ENCODE measurements around the gene FBN2. TPM values are rescaled to one million over a fixed set of nuclear protein-coding genes. Genes with fewer than 3 reads are reported as not detected.

Gene FBN2
- total RNA-seq, 1 experiment from 2014 or later = 0.22 TPM

DNA sequence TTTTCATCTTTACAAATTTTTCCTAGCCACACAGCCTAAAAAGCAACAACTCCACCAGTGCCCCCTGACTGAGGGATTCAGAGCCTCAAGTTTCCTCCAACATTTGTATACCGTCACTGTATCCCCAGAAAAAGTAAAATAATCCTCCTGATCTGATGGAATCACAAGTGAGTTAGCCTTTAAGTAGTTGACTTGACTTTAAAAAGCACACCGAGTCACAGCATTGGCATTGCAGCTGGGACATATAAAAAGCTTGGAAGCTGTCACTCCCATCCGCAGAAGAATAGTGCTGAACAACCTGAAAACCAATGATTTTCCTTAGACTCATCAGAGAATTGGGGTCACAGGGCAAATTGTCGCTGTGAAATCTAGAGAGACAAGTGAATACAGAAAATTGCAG lies 41.6 kb upstream of the FBN2 start:
- Histone ChIP-seq H3K27ac (peak overlapping the region; percentile 54), H3K27me3 (ENCODE audit: insufficient read depth, low read depth) (no peaks in the 10 kb centered on the region), H2AFZ (no peak overlapping the region; the same call in 1 of the 2 replicates), H3K9me2 (ENCODE audit: insufficient read depth) (no peaks in the 10 kb centered on the region), H3K4me1 (replicated peaks; ENCODE audit: insufficient read depth) (peaks cover 25% of the 10 kb centered on the region), H3K4me2 (peak overlapping the region; percentile 38), H4K20me1 (ENCODE audit: insufficient read depth) (no peaks in the 10 kb centered on the region), H3K9me3 (ENCODE audit: insufficient read depth, low read depth) (peaks cover 11% of the 10 kb centered on the region), H3F3A (ENCODE audit: insufficient read depth, low read depth) (peaks cover 7% of the 10 kb centered on the region; the same call in 1 of the 2 replicates), H3K36me3 (ENCODE audit: low read depth) (no peaks in the 10 kb centered on the region), H3K4me3 (no peak overlapping the region), H3K79me2 (ENCODE audit: low read depth) (no peaks in the 10 kb centered on the region)
- no TSS peak for BruUV-seq (replicated peaks)
- intact Hi-C loops (cut with micrococcal nuclease; ENCODE audit: unreplicated experiment) = loop anchor here (1.0 kb wide), 1 partner anchor 45 kb away; no protein-coding TSS in a partner anchor
- ChIA-PET CTCF (no interaction called here), POLR2A (ENCODE audit: unreplicated experiment) (no interaction called here)
- DNase-seq = no peak
- TF ChIP-seq, protein P1, sequence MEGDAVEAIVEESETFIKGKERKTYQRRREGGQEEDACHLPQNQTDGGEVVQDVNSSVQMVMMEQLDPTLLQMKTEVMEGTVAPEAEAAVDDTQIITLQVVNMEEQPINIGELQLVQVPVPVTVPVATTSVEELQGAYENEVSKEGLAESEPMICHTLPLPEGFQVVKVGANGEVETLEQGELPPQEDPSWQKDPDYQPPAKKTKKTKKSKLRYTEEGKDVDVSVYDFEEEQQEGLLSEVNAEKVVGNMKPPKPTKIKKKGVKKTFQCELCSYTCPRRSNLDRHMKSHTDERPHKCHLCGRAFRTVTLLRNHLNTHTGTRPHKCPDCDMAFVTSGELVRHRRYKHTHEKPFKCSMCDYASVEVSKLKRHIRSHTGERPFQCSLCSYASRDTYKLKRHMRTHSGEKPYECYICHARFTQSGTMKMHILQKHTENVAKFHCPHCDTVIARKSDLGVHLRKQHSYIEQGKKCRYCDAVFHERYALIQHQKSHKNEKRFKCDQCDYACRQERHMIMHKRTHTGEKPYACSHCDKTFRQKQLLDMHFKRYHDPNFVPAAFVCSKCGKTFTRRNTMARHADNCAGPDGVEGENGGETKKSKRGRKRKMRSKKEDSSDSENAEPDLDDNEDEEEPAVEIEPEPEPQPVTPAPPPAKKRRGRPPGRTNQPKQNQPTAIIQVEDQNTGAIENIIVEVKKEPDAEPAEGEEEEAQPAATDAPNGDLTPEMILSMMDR (conservative IDR thresholded peaks at IDR 0.05) = no peak
- no peak for TF ChIP-seq EZH2 (IDR thresholded peaks at IDR 0.05; ENCODE audit: low read depth)

DNA sequence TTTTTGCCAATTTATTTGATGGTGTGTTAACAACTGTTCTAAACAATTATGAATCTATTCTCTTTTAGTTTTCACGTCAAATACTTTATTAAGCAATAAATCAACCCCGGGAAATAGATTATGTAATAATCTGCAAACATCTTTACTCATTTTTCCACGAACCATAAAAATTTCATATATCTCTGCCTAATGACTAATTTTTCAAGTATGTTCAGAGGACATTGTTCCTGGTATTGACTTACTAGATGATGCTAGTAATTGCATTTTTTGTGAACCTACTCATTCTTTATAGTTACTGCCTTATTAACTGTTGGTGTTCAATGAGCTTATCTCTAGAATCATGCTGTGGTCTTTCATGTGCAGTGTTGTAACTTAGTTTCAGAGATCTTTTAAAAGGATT lies 41.0 kb upstream of the FBN2 start:
- Histone ChIP-seq H3K36me3 (ENCODE audit: low read depth) (no peaks in the 10 kb centered on the region), H3K27ac (peak overlapping the region; percentile 46), H3F3A (ENCODE audit: insufficient read depth, low read depth) (peaks cover 7% of the 10 kb centered on the region; the same call in 1 of the 2 replicates), H3K4me3 (no peak overlapping the region), H3K4me1 (replicated peaks; ENCODE audit: insufficient read depth) (peaks cover 25% of the 10 kb centered on the region), H3K79me2 (ENCODE audit: low read depth) (no peaks in the 10 kb centered on the region), H3K9me3 (ENCODE audit: insufficient read depth, low read depth) (peaks cover 11% of the 10 kb centered on the region), H4K20me1 (ENCODE audit: insufficient read depth) (no peaks in the 10 kb centered on the region), H3K9me2 (ENCODE audit: insufficient read depth) (no peaks in the 10 kb centered on the region), H2AFZ (no peak overlapping the region), H3K4me2 (peak overlapping the region; percentile 38), H3K27me3 (ENCODE audit: insufficient read depth, low read depth) (no peaks in the 10 kb centered on the region)
- intact Hi-C loops (cut with micrococcal nuclease; ENCODE audit: unreplicated experiment) = loop anchor here (1.0 kb wide), 1 partner anchor 45 kb away; no protein-coding TSS in a partner anchor
- ChIA-PET POLR2A (ENCODE audit: unreplicated experiment) (no interaction called here), CTCF (no interaction called here)
- BruUV-seq (replicated peaks) = no TSS peak
- TF ChIP-seq, protein P1 (conservative IDR thresholded peaks at IDR 0.05) = no peak
- TF ChIP-seq EZH2 (IDR thresholded peaks at IDR 0.05; ENCODE audit: low read depth) = no peak
- DNase-seq = peak in 1 of 2 experiments; percentile 74

DNA sequence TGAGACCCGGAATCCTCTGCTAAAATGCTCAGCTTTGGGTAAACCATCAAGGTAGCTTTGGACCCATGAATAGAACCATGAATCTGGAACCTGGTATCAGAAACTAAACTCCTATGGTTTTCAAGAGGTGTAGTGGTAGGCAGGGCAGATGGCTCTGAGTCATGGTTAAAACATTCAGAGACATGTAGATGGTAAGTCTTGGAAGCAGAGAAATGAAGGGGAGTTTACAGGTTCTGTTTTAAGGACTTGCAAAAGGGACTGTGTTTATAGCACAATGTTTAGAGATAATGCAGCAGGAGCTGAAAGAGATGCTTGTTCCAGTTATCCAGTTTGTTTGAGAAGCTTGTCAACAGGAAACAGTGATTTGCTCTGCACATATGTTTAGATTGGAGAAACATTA lies 36.0 kb upstream of the FBN2 start:
- no peaks in the 10 kb centered on the region for H3K9me2 ChIP-seq (ENCODE audit: insufficient read depth)
- H3K79me2 ChIP-seq (ENCODE audit: low read depth) = no peaks in the 10 kb centered on the region
- ChIA-PET POLR2A (ENCODE audit: unreplicated experiment) (no interaction called here), CTCF (no interaction called here)
- no peak for TF ChIP-seq EZH2 (IDR thresholded peaks at IDR 0.05; ENCODE audit: low read depth)
- TF ChIP-seq, protein P1 (conservative IDR thresholded peaks at IDR 0.05) = no peak
- no peak overlapping the region for H3K4me3 ChIP-seq
- 0 out of 2 replicates have a peak, but pooled peaks cover 4% of the 10 kb centered on the region for H3K9me3 ChIP-seq (ENCODE audit: insufficient read depth, low read depth)
- no peaks in the 10 kb centered on the region for H3K27me3 ChIP-seq (ENCODE audit: insufficient read depth, low read depth)
- H3K36me3 ChIP-seq (ENCODE audit: low read depth) = no peaks in the 10 kb centered on the region
- no peak overlapping the region for H2AFZ ChIP-seq
- H3K27ac ChIP-seq = no peak overlapping the region
- no TSS peak for BruUV-seq (replicated peaks)
- H4K20me1 ChIP-seq (ENCODE audit: insufficient read depth) = no peaks in the 10 kb centered on the region
- DNase-seq = no peak
- peaks cover 7% of the 10 kb centered on the region; the same call in 1 of the 2 replicates for H3F3A ChIP-seq (ENCODE audit: insufficient read depth, low read depth)
- H3K4me2 ChIP-seq = no peak overlapping the region
- H3K4me1 ChIP-seq (replicated peaks; ENCODE audit: insufficient read depth) = peaks cover 10% of the 10 kb centered on the region; the same call in 1 of the 2 replicates
- intact Hi-C loops (cut with micrococcal nuclease; ENCODE audit: unreplicated experiment) = no loop called here
